Panc1 (cell line): ENCODE measurements around the gene DEDD2.
A peak's percentile ranks its signal among the peaks of the same experiment; 100 is the strongest.

ENCODE experiments used
- POLR2AphosphoS5 ChIP-seq: IDR thresholded peaks from 2 replicates; pipeline ENCODE4 v1.6.1; 2012; ENCODE audit warnings: mild to moderate bottlenecking, low read depth, low read length, moderate library complexity
- SIN3A ChIP-seq: IDR thresholded peaks from 2 replicates; pipeline ENCODE4 v1.6.1; 2012; ENCODE audit warnings: low read depth, mild to moderate bottlenecking, low read length, moderate library complexity, borderline replicate concordance; ENCODE audit not compliant: insufficient read depth
- TCF7L2 ChIP-seq: IDR thresholded peaks from 2 replicates; pipeline ENCODE4 v1.6.1; 2011; ENCODE audit warnings: mild to moderate bottlenecking, low read depth, low read length, inconsistent platforms
- TF ChIP-seq, protein P1 (sequence below): fragments of 450-650 bp; IDR thresholded peaks from 2 replicates; pipeline ENCODE4 v1.5.1; 2017; ENCODE audit warnings: mild to moderate bottlenecking
- TF ChIP-seq, protein P2 (sequence below), 2 experiments: IDR thresholded peaks; 2 replicates each; pipeline ENCODE4 v1.6.1; 2011 to 2012; ENCODE audit warnings: low read depth in 2 of 2, control low read depth in 1 of 2, low read length in 1 of 2, mild to moderate bottlenecking in 1 of 2, moderate library complexity in 1 of 2; ENCODE audit not compliant: insufficient read depth in 1 of 2

DNA sequence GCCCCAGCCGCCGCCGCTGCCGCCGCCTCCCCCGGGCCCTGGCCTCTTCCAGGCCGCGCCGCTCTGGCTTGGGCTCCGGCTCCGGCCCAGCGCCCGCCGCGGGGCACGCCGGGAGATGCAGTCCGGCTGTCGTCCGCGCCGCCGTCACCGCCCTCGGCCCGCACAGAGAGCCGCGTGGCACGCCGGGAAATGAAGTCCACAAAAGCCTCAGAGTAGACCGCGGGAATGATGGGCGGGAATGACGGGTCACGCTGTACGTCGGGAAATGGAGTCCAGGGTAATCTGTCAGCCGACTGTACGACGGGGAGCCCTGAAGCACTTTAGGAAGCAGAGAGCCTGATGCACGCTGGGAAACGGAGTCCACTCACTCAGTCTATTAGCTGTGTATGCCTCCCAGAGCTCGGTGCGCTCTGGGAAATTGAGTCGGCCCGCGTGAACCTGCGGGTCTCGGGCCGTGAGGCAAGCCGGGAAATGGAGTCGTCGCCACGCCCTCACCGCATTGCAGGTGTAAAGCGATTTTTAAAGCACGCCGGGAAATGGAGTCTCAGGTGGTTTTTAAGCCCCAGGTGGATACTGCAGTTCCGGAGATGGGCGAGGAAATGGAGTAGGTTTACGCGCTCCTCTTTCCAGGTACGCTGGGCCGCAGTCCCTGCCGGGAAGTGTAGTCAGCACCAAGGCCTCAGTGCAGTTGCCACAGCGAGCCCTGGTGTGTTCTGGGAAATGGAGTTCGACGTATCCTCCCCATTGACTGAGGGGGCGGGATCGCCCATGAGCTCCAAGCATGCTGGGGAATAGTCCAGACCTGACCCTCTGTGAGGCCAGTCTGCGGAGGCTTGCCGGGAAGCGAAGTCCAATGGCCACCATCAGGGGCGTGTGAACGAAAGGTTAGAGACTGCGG, 25.3 kb upstream of the DEDD2 start, which contains the start of gene GSK3A:
- peak; percentile 83 for TF ChIP-seq POLR2AphosphoS5
- TF ChIP-seq, protein P1, sequence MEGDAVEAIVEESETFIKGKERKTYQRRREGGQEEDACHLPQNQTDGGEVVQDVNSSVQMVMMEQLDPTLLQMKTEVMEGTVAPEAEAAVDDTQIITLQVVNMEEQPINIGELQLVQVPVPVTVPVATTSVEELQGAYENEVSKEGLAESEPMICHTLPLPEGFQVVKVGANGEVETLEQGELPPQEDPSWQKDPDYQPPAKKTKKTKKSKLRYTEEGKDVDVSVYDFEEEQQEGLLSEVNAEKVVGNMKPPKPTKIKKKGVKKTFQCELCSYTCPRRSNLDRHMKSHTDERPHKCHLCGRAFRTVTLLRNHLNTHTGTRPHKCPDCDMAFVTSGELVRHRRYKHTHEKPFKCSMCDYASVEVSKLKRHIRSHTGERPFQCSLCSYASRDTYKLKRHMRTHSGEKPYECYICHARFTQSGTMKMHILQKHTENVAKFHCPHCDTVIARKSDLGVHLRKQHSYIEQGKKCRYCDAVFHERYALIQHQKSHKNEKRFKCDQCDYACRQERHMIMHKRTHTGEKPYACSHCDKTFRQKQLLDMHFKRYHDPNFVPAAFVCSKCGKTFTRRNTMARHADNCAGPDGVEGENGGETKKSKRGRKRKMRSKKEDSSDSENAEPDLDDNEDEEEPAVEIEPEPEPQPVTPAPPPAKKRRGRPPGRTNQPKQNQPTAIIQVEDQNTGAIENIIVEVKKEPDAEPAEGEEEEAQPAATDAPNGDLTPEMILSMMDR: no peak
- TF ChIP-seq SIN3A: peak; percentile 57; the same call in 1 of the 2 replicates
- peak; percentile 64 for TF ChIP-seq TCF7L2
- TF ChIP-seq, protein P2, sequence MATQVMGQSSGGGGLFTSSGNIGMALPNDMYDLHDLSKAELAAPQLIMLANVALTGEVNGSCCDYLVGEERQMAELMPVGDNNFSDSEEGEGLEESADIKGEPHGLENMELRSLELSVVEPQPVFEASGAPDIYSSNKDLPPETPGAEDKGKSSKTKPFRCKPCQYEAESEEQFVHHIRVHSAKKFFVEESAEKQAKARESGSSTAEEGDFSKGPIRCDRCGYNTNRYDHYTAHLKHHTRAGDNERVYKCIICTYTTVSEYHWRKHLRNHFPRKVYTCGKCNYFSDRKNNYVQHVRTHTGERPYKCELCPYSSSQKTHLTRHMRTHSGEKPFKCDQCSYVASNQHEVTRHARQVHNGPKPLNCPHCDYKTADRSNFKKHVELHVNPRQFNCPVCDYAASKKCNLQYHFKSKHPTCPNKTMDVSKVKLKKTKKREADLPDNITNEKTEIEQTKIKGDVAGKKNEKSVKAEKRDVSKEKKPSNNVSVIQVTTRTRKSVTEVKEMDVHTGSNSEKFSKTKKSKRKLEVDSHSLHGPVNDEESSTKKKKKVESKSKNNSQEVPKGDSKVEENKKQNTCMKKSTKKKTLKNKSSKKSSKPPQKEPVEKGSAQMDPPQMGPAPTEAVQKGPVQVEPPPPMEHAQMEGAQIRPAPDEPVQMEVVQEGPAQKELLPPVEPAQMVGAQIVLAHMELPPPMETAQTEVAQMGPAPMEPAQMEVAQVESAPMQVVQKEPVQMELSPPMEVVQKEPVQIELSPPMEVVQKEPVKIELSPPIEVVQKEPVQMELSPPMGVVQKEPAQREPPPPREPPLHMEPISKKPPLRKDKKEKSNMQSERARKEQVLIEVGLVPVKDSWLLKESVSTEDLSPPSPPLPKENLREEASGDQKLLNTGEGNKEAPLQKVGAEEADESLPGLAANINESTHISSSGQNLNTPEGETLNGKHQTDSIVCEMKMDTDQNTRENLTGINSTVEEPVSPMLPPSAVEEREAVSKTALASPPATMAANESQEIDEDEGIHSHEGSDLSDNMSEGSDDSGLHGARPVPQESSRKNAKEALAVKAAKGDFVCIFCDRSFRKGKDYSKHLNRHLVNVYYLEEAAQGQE (IDR thresholded peaks at IDR 0.05; ENCODE audit: insufficient read depth in 1 of 2, low read depth in 2 of 2, low read length in 1 of 2): no peak
